ENCODE results near the gene PXMP4. TPM values are rescaled to one million over a fixed set of nuclear protein-coding genes. Genes with fewer than 3 reads are reported as not detected.

PXMP4 gene
- 4.3 to 8.1 TPM (median 5.7 TPM) in 5 replicates for total RNA-seq (2022; extraction: Qiagen RNA extraction; ENCODE audit: low read depth)

GRCh38 chr20:33719989-33720709, at the start of gene PXMP4:
TSS of gene PXMP4 (minus strand) at chr20:33720310. CDS start at chr20:33720207, 103 bp downstream.

GRCh38 chr20:33731693-33732165, 11.6 kb upstream of the PXMP4 start, which contains the start of gene ZNF341:
TSS of gene ZNF341 (plus strand) at chr20:33731996. CDS start at chr20:33732022, 26 bp downstream.

GRCh38 chr20:33686100-33686983, 33.8 kb downstream of the PXMP4 start, which contains the start of gene E2F1:
TSS of gene E2F1 (minus strand) at chr20:33686385. CDS start at chr20:33686264, 121 bp downstream.

GRCh38 chr20:33674294-33675135, 45.6 kb downstream of the PXMP4 start, which contains the start of gene NECAB3:
TSS of gene NECAB3 (minus strand) at chr20:33674428. CDS start at chr20:33674352, 76 bp downstream.

GRCh38 chr20:33666293-33667244, 53.5 kb downstream of the PXMP4 start, which contains the start of gene ACTL10:
TSS of gene ACTL10 (plus strand) at chr20:33666943. CDS start at chr20:33667498, 555 bp downstream.

GRCh38 chr20:33662172-33662571, 57.9 kb downstream of the PXMP4 start, which contains the start of gene C20orf144:
TSS of gene C20orf144 (plus strand) at chr20:33662327. CDS start at chr20:33662346, 19 bp downstream.

Other genes starting within 250 kb of the PXMP4 start
- 4.6 to 7.7 TPM (median 6.0 TPM) in 5 replicates for gene CBFA2T2, start 230.2 kb downstream of the PXMP4 start, total RNA-seq (2022; extraction: Qiagen RNA extraction; ENCODE audit: low read depth)
- 0.06 to 0.18 TPM (median 0.09 TPM) in 5 replicates for gene C20orf144, start 58.0 kb downstream of the PXMP4 start, total RNA-seq (2022; extraction: Qiagen RNA extraction; ENCODE audit: low read depth)
- gene ACTL10, start 53.4 kb downstream of the PXMP4 start, total RNA-seq (2022; extraction: Qiagen RNA extraction; ENCODE audit: low read depth): 0.02 TPM in 1 of 5 replicates, not detected in the others
- gene NECAB3, start 45.9 kb downstream of the PXMP4 start, total RNA-seq (2022; extraction: Qiagen RNA extraction; ENCODE audit: low read depth): 10.7 to 15.2 TPM (median 14.2 TPM) in 5 replicates
- gene E2F1, start 33.9 kb downstream of the PXMP4 start, total RNA-seq (2022; extraction: Qiagen RNA extraction; ENCODE audit: low read depth): 27.2 to 31.6 TPM (median 29.4 TPM) in 5 replicates
- gene ZNF341, start 11.7 kb upstream of the PXMP4 start, total RNA-seq (2022; extraction: Qiagen RNA extraction; ENCODE audit: low read depth): 2.9 to 5.5 TPM (median 4.4 TPM) in 5 replicates
- gene CHMP4B, start 91.0 kb upstream of the PXMP4 start, total RNA-seq (2022; extraction: Qiagen RNA extraction; ENCODE audit: low read depth): 160 to 203 TPM (median 186 TPM) in 5 replicates